ENCODE results near the gene BCLAF1.

DNA sequence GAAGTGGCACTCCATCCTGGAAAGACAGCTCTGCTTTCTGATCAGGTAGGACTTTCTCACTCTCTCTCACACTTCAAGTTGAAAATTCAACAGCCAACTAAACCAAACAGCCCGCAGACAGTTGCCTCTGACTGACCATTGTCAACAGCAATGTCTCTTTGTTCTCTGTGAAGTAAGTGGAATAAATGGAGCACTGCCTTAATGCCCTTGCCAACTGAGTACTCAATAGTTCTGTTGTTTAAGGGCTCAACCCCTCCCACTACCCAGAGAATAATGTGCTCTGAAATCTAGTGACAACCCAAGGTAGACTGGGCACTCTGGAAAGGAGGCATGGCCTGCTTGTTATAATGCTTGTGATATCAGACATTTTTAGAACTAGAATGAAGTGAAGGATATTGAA lies 16.8 kb upstream of the BCLAF1 start:
- TF ChIP-seq, protein P1, sequence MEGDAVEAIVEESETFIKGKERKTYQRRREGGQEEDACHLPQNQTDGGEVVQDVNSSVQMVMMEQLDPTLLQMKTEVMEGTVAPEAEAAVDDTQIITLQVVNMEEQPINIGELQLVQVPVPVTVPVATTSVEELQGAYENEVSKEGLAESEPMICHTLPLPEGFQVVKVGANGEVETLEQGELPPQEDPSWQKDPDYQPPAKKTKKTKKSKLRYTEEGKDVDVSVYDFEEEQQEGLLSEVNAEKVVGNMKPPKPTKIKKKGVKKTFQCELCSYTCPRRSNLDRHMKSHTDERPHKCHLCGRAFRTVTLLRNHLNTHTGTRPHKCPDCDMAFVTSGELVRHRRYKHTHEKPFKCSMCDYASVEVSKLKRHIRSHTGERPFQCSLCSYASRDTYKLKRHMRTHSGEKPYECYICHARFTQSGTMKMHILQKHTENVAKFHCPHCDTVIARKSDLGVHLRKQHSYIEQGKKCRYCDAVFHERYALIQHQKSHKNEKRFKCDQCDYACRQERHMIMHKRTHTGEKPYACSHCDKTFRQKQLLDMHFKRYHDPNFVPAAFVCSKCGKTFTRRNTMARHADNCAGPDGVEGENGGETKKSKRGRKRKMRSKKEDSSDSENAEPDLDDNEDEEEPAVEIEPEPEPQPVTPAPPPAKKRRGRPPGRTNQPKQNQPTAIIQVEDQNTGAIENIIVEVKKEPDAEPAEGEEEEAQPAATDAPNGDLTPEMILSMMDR (IDR thresholded peaks at IDR 0.05; ENCODE audit: low read length), result no peak
- TF ChIP-seq EZH2 (optimal IDR thresholded peaks at IDR 0.05; ENCODE audit: low read depth, low read length) (no peak), EZH2phosphoT487 (IDR thresholded peaks at IDR 0.05; ENCODE audit: low read length) (no peak)

Data from MM.1S (cell line).